ENCODE results near the gene WDR87. TPM values are rescaled to one million over a fixed set of nuclear protein-coding genes. Genes with fewer than 3 reads are reported as not detected.

WDR87 gene
- total and polyA plus RNA-seq, 9 of the 15 experiments (the other 6 are each of a cell fraction or from before 2014, with no cell fraction given) = not detected

DNA sequence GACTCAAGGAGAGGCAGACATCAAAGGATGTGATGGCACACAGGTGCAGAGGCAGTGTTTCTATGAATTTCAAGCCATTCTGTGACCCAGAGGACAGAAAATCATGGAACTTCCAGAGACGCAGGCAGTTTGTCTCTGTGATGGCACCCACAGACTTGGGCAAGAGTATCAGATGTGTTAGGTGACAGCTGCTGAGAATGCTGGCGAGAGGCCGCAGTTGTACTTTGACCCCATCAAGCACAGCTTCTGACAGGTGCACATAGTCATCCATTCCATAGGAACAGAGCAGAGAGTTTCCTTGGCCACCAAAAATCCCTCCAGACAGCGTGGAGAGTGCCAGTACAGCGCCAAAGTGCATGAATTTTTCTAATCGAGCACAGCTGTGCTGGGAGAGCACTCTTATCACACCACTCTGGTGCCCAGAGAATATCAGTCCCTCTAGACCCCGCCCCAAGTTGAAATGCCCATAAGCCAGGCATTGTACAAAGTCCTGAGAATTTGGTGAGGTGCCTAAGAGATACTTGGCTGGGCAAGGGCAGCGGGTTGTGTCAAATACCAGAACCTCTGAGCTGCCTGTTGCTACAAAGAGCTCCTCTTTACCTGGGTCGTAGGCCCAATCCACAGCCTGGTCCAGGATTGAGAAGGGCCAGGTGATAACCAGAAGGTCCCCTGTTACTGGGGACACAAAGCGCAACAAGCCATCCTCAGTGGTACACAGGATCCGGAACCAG, 12.4 kb downstream of the WDR87 start:
- H2AFZ ChIP-seq (ENCODE audit: low read depth, low read length) = no peak overlapping the region
- no peaks in the 10 kb centered on the region for H3K36me3 ChIP-seq (ENCODE audit: control insufficient read depth, insufficient read depth, low read length)
- no peak overlapping the region for H3K9ac ChIP-seq (ENCODE audit: insufficient read depth in 1 of 2, low read depth in 2 of 2, low read length in 2 of 2)
- no peaks in the 10 kb centered on the region for H3K9me3 ChIP-seq (replicated peaks; ENCODE audit: control insufficient read depth, insufficient read depth, low read depth, low read length)
- H3K27ac ChIP-seq (ENCODE audit: extremely low read depth, low read depth, low read length) = no peak overlapping the region
- H3K79me2 ChIP-seq (ENCODE audit: control insufficient read depth, insufficient read depth, low read length) = no peaks in the 10 kb centered on the region
- no peaks in the 10 kb centered on the region for H4K20me1 ChIP-seq (replicated peaks; ENCODE audit: control insufficient read depth, insufficient read depth, low read length)
- ChIA-PET CTCF (ENCODE audit: low intra/inter-chr PET ratio) (no interaction called here), POLR2A (interaction anchor here (1.9 kb wide), 1 partner anchor 17 kb away, joined by 4 read pairs; no protein-coding TSS in a partner anchor)
- FAIRE-seq (no peak), DNase-seq (ENCODE audit: extremely low read depth in 1 of 4, low spot score in 3 of 4) (no peak), ATAC-seq (no peak)
- H3K27me3 ChIP-seq (ENCODE audit: control insufficient read depth in 2 of 2, insufficient read depth in 2 of 2, low read length in 2 of 2) = peaks cover 19 to 37% of the 10 kb centered on the region in 2 experiments; a peak in 4 of 5 replicates
- BruUV-seq (replicated peaks) = no TSS peak
- in situ Hi-C loops (cut with MboI) = no loop called here
- no peak overlapping the region for H3K4me2 ChIP-seq (ENCODE audit: insufficient read depth, low read length)
- intact Hi-C loops (cut with micrococcal nuclease) = loop anchor here (10.0 kb wide), 1 partner anchor 779 kb away; no protein-coding TSS in a partner anchor
- WGBS (ENCODE audit: insufficient coverage, low coverage, missing lambda C conversion rate) = 1% methylated on average over 11 of the region's 11 CpGs
- H3K4me3 ChIP-seq = no peak overlapping the region
- no peaks in the 10 kb centered on the region for H3K9me1 ChIP-seq (ENCODE audit: control insufficient read depth, insufficient read depth, low read length)
- TF ChIP-seq ZNF764 (CRISPR knock-in tag; IDR thresholded peaks at IDR 0.05; ENCODE audit: low read depth) = no peak
- no peaks in the 10 kb centered on the region for H3K4me1 ChIP-seq (replicated peaks in 1 of 2; ENCODE audit: control insufficient read depth in 2 of 2, insufficient read depth in 2 of 2, low read length in 2 of 2)

DNA sequence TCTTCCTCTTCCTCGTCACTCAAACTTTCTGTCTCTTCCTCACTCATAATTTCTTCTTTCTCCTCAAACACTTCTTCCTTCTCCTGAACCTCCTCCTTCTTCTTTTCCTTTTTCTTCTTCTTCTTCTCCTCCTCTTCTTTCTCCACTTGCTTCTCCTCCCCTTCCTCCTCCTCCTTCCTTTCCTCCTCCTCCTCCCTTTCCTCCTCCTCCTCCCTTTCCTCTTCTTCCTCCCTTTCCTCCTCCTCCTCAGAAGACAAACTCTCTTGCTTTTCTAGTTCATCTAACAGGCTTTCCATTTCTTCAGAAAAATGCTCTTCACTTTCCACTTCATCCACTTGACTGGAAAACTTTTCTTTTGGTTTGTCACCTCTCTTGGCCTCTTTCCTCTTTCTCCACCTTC, 19.8 kb downstream of the WDR87 start:
- no TSS peak for BruUV-seq (replicated peaks)
- H4K20me1 ChIP-seq (replicated peaks; ENCODE audit: control insufficient read depth, insufficient read depth, low read length) = no peaks in the 10 kb centered on the region
- no peaks in the 10 kb centered on the region for H3K4me1 ChIP-seq (replicated peaks in 1 of 2; ENCODE audit: control insufficient read depth in 2 of 2, insufficient read depth in 2 of 2, low read length in 2 of 2)
- ATAC-seq (no peak), DNase-seq (ENCODE audit: extremely low read depth in 1 of 4, low spot score in 3 of 4) (no peak), FAIRE-seq (no peak)
- no peaks in the 10 kb centered on the region for H3K27me3 ChIP-seq (ENCODE audit: control insufficient read depth in 2 of 2, insufficient read depth in 2 of 2, low read length in 2 of 2)
- no peak overlapping the region for H3K9ac ChIP-seq (ENCODE audit: insufficient read depth in 1 of 2, low read depth in 2 of 2, low read length in 2 of 2)
- in situ Hi-C loops (cut with MboI) = no loop called here
- H3K36me3 ChIP-seq (ENCODE audit: control insufficient read depth, insufficient read depth, low read length) = no peaks in the 10 kb centered on the region
- TF ChIP-seq CCAR2 (IDR thresholded peaks at IDR 0.05; ENCODE audit: low read depth, low read length) (no peak), RCOR1 (IDR thresholded peaks at IDR 0.05; ENCODE audit: borderline replicate concordance in 1 of 2, low read depth in 2 of 2, low read length in 2 of 2) (no peak), SMARCA5 (IDR thresholded peaks at IDR 0.05) (no peak), KLF13 (tag; IDR thresholded peaks at IDR 0.05; ENCODE audit: borderline replicate concordance, low read depth) (no peak), PTRF (tag; IDR thresholded peaks at IDR 0.05) (no peak)
- TF ChIP-seq, protein P1, sequence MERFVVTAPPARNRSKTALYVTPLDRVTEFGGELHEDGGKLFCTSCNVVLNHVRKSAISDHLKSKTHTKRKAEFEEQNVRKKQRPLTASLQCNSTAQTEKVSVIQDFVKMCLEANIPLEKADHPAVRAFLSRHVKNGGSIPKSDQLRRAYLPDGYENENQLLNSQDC (CRISPR knock-in tag; IDR thresholded peaks at IDR 0.05) = no peak
- 0% methylated on average over 1 of the region's 1 CpG for WGBS (ENCODE audit: insufficient coverage, low coverage, missing lambda C conversion rate)
- no peak overlapping the region for H2AFZ ChIP-seq (ENCODE audit: low read depth, low read length)
- H3K27ac ChIP-seq (ENCODE audit: extremely low read depth, low read depth, low read length) = no peak overlapping the region
- no peaks in the 10 kb centered on the region for H3K9me1 ChIP-seq (ENCODE audit: control insufficient read depth, insufficient read depth, low read length)
- H3K4me3 ChIP-seq = no peak overlapping the region
- intact Hi-C loops (cut with micrococcal nuclease) = no loop called here
- no peaks in the 10 kb centered on the region for H3K79me2 ChIP-seq (ENCODE audit: control insufficient read depth, insufficient read depth, low read length)
- no peak overlapping the region for H3K4me2 ChIP-seq (ENCODE audit: insufficient read depth, low read length)
- ChIA-PET CTCF (ENCODE audit: low intra/inter-chr PET ratio) (no interaction called here), POLR2A (no interaction called here)
- H3K9me3 ChIP-seq (replicated peaks; ENCODE audit: control insufficient read depth, insufficient read depth, low read depth, low read length) = no peaks in the 10 kb centered on the region

Measured in K562 (cell line).